Upper lobe of left lung (tissue), 6 donors: ENCODE results near the gene DPY19L2. TPM values are rescaled to one million over a fixed set of nuclear protein-coding genes. Genes with fewer than 3 reads are reported as not detected.
"Not testable (repeated sequence)": the region's sequence is repeated elsewhere in the genome, so short reads cannot be mapped to it uniquely, and the experiment has no call there.

Source experiments
- ATAC-seq, 2 donors: fragments of 200-7000 bp; cut with Tn5 transposase; one replicate each; pipeline ENCODE4 v1.9.1; 2022; ENCODE audit warnings: mild to moderate bottlenecking in 2 of 2, moderate library complexity in 2 of 2; ENCODE audit not compliant: low FRiP score in 2 of 2
- DNase-seq, 2 donors: peaks; one replicate each; pipeline ENCODE4 v3.0.0-alpha.2; 2019 to 2020
- H3K27ac ChIP-seq, 4 donors: fragments of 200-600 bp; sonication (generic); one replicate each; pipeline ENCODE4 v1.5.1; 2016 to 2019
- H3K27me3 ChIP-seq, 4 donors: fragments of 200-600 bp; sonication (generic); one replicate each; pipeline ENCODE4 v1.5.1; 2017 to 2019
- H3K36me3 ChIP-seq, 4 donors: fragments of 200-600 bp; sonication (generic); one replicate each; pipeline ENCODE4 v1.5.1; 2016 to 2019
- H3K4me1 ChIP-seq, 4 donors: fragments of 200-600 bp; sonication (generic); one replicate each; pipeline ENCODE4 v1.5.1; 2018 to 2019
- H3K4me3 ChIP-seq, 4 donors: fragments of 200-600 bp; sonication (generic); one replicate each; pipeline ENCODE4 v1.5.1; 2017 to 2019; ENCODE audit warnings: mild to moderate bottlenecking in 2 of 4, moderate library complexity in 1 of 4
- H3K9me3 ChIP-seq, 4 donors: fragments of 200-600 bp; sonication (generic); one replicate each; pipeline ENCODE4 v1.5.1; 2018 to 2019
- CTCF ChIP-seq, 6 experiments: fragments of 450-650 bp in 4 of 6; fragments of 200-600 bp in 2 of 6; sonication (generic) in 2 of 6; IDR thresholded peaks; one replicate each; pipeline ENCODE4 v1.5.1; 2016 to 2019; ENCODE audit warnings: antibody characterized with exemption in 6 of 6
- EP300 ChIP-seq, 4 donors: sonication (generic); formaldehyde crosslinking; IDR thresholded peaks; one replicate each; pipeline ENCODE4 v1.5.1; 2017; ENCODE audit warnings: antibody characterized with exemption in 4 of 4, control low read depth in 2 of 4
- POLR2A ChIP-seq, 4 donors: fragments of 450-650 bp; IDR thresholded peaks; one replicate each; pipeline ENCODE4 v1.5.1; 2016 to 2017; ENCODE audit warnings: antibody characterized with exemption in 4 of 4, mild to moderate bottlenecking in 2 of 4
- POLR2AphosphoS5 ChIP-seq, 2 donors: sonication (generic); formaldehyde crosslinking; IDR thresholded peaks; one replicate each; pipeline ENCODE4 v1.5.1; 2017; ENCODE audit warnings: antibody characterized with exemption in 2 of 2
- WGBS, 2 donors: methylation state at CpG; one replicate each; pipeline ENCODE4 v1.1.5; 2017 to 2018; 5-methylcytosine and 5-hydroxymethylcytosine counted together
- total RNA-seq, 6 donors: library from RNA; depleted of rRNA in 4 of 6; stranded (reverse); fragments of >200 nt in 4 of 6; gene quantifications; one replicate each; pipeline versions ENCODE4 v1.1.0 to v1.2.1, GENCODE V29; 2016 to 2021
- donor health status: DM: no; HTN: no; CAD: no; lungs with moderate emphysema.
- donor health status: DM: no; HTN: yes; CAD: no; lungs with severe emphysema.

Gene DPY19L2
- total RNA-seq, 6 donors from 2014 or later = 0.97 to 7.9 (median 2.7) TPM

GRCh38 chr12:63537838-63538237, 130.5 kb downstream of the DPY19L2 start:
- H3K9me3 ChIP-seq, H3K36me3 ChIP-seq, H3K27me3 ChIP-seq, ATAC-seq, DNase-seq, H3K27ac ChIP-seq, H3K4me1 ChIP-seq, H3K4me3 ChIP-seq: not testable (repeated sequence)

GRCh38 chr12:63529641-63530040, 138.7 kb downstream of the DPY19L2 start:
- ATAC-seq = not testable (repeated sequence)
- WGBS, 2 donors = 78 to 81% methylated on average over 7 of the region's 7 CpGs

GRCh38 chr12:63525831-63526230, 142.5 kb downstream of the DPY19L2 start:
- TF ChIP-seq POLR2A (IDR thresholded peaks at IDR 0.05) (no peak), EP300 (IDR thresholded peaks at IDR 0.05) (no peak), POLR2AphosphoS5 (IDR thresholded peaks at IDR 0.05) (no peak), CTCF (IDR thresholded peaks at IDR 0.05) (no peak)
- WGBS, 2 donors = 83 to 93% methylated on average over 4 of the region's 4 CpGs
- DNase-seq = no peak
- no peaks in the 10 kb centered on the region for H3K36me3 ChIP-seq
- no peaks in the 10 kb centered on the region for H3K4me1 ChIP-seq
- H3K9me3 ChIP-seq = no peaks in the 10 kb centered on the region
- no peak overlapping the region for H3K4me3 ChIP-seq
- no peak overlapping the region for H3K27ac ChIP-seq
- ATAC-seq = no peak
- H3K27me3 ChIP-seq = no peaks in the 10 kb centered on the region

More at GRCh38 chr12:63529641-63530040, 138.7 kb downstream of the DPY19L2 start:
- H3K4me3 ChIP-seq, H3K36me3 ChIP-seq, H3K9me3 ChIP-seq, H3K27ac ChIP-seq, H3K27me3 ChIP-seq, DNase-seq, H3K4me1 ChIP-seq: not testable (repeated sequence)

- no peak for ATAC-seq
These were observed 146.6 kb downstream of the DPY19L2 start for GRCh38 chr12:63521706-63522105.

More at GRCh38 chr12:63521706-63522105, 146.6 kb downstream of the DPY19L2 start:
- no peak overlapping the region for H3K4me3 ChIP-seq
- no peaks in the 10 kb centered on the region for H3K9me3 ChIP-seq
- TF ChIP-seq CTCF (IDR thresholded peaks at IDR 0.05) (no peak), POLR2AphosphoS5 (IDR thresholded peaks at IDR 0.05) (no peak), POLR2A (IDR thresholded peaks at IDR 0.05) (no peak), EP300 (IDR thresholded peaks at IDR 0.05) (no peak)
- WGBS, 2 donors = 48 to 54% methylated on average over 2 of the region's 2 CpGs
- no peaks in the 10 kb centered on the region for H3K27me3 ChIP-seq
- DNase-seq = no peak
- no peaks in the 10 kb centered on the region for H3K36me3 ChIP-seq
- H3K4me1 ChIP-seq = no peaks in the 10 kb centered on the region
- H3K27ac ChIP-seq = no peak overlapping the region

Other genes starting within 250 kb of the DPY19L2 start
- gene RXYLT1, start 111.4 kb upstream of the DPY19L2 start, total RNA-seq = 10 to 100 TPM in 5 of 6 donors, 1 to 10 TPM in 1; 5.2 to 15.4 (median 12.6) TPM
- gene SRGAP1, start 176.2 kb upstream of the DPY19L2 start, total RNA-seq = 10 to 100 TPM in 3 of 6 donors, 1 to 10 TPM in 3; 4.7 to 36.7 (median 14.0) TPM